Omental fat pad (tissue), 4 donors: ENCODE results near the gene TSPAN5. TPM values are rescaled to one million over a fixed set of nuclear protein-coding genes. Genes with fewer than 3 reads are reported as not detected.

ENCODE experiments used
- ATAC-seq: fragments of 150-250 bp; one replicate; pipeline ENCODE4 v1.9.1; 2016; ENCODE audit warnings: mild to moderate bottlenecking, moderate library complexity; ENCODE audit not compliant: low FRiP score
- DNase-seq: peaks from one replicate; pipeline ENCODE4 v3.0.0-alpha.2; 2019; ENCODE audit warnings: low spot score
- CTCF ChIP-seq, 3 donors: fragments of 450-650 bp; IDR thresholded peaks; one replicate each; pipeline ENCODE4 v1.5.1; 2016 to 2017; ENCODE audit warnings: antibody characterized with exemption in 3 of 3, mild to moderate bottlenecking in 3 of 3, moderate library complexity in 2 of 3
- total RNA-seq, 4 donors: library from RNA; depleted of rRNA; stranded (reverse); fragments of >200 nt; gene quantifications; one replicate each; pipeline ENCODE4 v1.1.0, GENCODE V29; 2016

TSPAN5 gene
- total RNA-seq, 4 donors from 2014 or later = 5.1 to 17.7 (median 6.9) TPM

- DNase-seq (no peak), ATAC-seq (peak; percentile 70)
- no peak for TF ChIP-seq CTCF (IDR thresholded peaks at IDR 0.05)
These were observed 142.4 kb downstream of the TSPAN5 start for GRCh38 chr4:98516042-98516440.

GRCh38 chr4:98515470-98515809, 143.0 kb downstream of the TSPAN5 start:
- TF ChIP-seq CTCF (IDR thresholded peaks at IDR 0.05) = no peak
- ATAC-seq (no peak), DNase-seq (no peak)

GRCh38 chr4:98514741-98515469, 143.5 kb downstream of the TSPAN5 start:
- DNase-seq (no peak), ATAC-seq (no peak)
- no peak for TF ChIP-seq CTCF (IDR thresholded peaks at IDR 0.05)

GRCh38 chr4:98512918-98513317, 145.5 kb downstream of the TSPAN5 start:
- TF ChIP-seq CTCF (IDR thresholded peaks at IDR 0.05) = no peak
- no peak for ATAC-seq
- no peak for DNase-seq

GRCh38 chr4:98510757-98511517, 147.5 kb downstream of the TSPAN5 start:
- TF ChIP-seq CTCF (IDR thresholded peaks at IDR 0.05) = no peak
- no peak for ATAC-seq
- DNase-seq = no peak

GRCh38 chr4:98510340-98510739, 148.1 kb downstream of the TSPAN5 start:
- no peak for ATAC-seq
- no peak for TF ChIP-seq CTCF (IDR thresholded peaks at IDR 0.05)
- DNase-seq = no peak

- no peak for ATAC-seq
- no peak for DNase-seq
- no peak for TF ChIP-seq CTCF (IDR thresholded peaks at IDR 0.05)
These were observed 148.7 kb downstream of the TSPAN5 start for GRCh38 chr4:98509721-98510120.
